Neutrophil (primary cell): ENCODE data around the gene CHCHD6.
"Not testable (repeated sequence)": the region's sequence is repeated elsewhere in the genome, so short reads cannot be mapped to it uniquely, and the experiment has no call there.

Experiments
- H3K27ac ChIP-seq: fragments of 200-600 bp; sonication (generic); 2 replicates; pipeline ENCODE4 v1.5.1; 2016; ENCODE audit warnings: mild to moderate bottlenecking, moderate library complexity
- H3K27me3 ChIP-seq: fragments of 200-600 bp; sonication (generic); 2 replicates; pipeline ENCODE4 v1.6.0; 2016; ENCODE audit warnings: mild to moderate bottlenecking
- H3K36me3 ChIP-seq: fragments of 200-600 bp; sonication (generic); 2 replicates; pipeline ENCODE4 v1.5.1; 2017
- H3K4me1 ChIP-seq, 2 experiments: fragments of 200-600 bp in 1 of 2; sonication (generic) in 1 of 2; 1 replicate in 1 of 2; 2 replicates in 1 of 2; pipeline versions ENCODE4 v1.5.1 to v1.6.1; 2013 to 2016; ENCODE audit warnings: low read depth in 1 of 2, low read length in 1 of 2, mild to moderate bottlenecking in 1 of 2, moderate library complexity in 1 of 2; ENCODE audit not compliant: control insufficient read depth in 1 of 2, insufficient read depth in 1 of 2
- H3K4me3 ChIP-seq, 2 experiments: fragments of 200-600 bp in 1 of 2; sonication (generic) in 1 of 2; 1 replicate in 1 of 2; 2 replicates in 1 of 2; pipeline ENCODE4 v1.5.1; 2013 to 2016; ENCODE audit warnings: low read depth in 1 of 2, low read length in 1 of 2, mild to moderate bottlenecking in 1 of 2, moderate library complexity in 1 of 2
- H3K9me3 ChIP-seq: fragments of 200-600 bp; sonication (generic); 2 replicates; pipeline ENCODE4 v1.5.1; 2016
- TF ChIP-seq, protein P1 (sequence below): fragments of 200-600 bp; sonication (generic); IDR thresholded peaks from 2 replicates; pipeline ENCODE4 v1.5.1; 2016; ENCODE audit warnings: antibody characterized with exemption

The CHCHD6 gene

DNA sequence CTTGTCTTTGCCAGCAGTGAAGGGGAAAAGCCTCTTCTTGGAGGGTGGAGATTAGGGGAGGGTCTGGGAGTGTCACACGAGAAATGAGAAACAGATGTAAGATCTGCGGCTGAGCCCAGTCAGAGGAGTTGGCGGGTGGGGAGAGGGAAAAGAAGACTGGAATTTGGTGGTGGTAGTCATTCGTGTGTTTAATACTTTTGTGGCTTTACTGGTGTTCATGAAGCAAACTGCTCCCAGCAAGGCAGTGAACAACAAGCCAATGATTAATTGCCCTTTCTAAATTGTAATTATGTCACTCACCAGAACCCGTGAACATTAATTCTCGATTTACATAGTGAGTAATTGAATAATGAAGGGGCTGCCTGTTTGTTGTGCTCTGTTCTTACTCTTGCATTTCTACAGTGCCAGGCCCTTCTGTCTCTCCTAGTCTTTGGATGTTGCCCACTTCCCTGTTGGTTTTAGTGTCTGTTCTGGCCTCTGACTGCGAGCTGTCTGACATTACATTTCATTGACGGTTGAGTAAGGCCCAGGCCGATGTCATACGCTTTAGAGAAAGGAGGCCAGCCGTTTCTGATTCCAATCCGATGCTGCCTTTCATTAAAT is 78.0 kb downstream of the CHCHD6 start:
- TF ChIP-seq, protein P1, sequence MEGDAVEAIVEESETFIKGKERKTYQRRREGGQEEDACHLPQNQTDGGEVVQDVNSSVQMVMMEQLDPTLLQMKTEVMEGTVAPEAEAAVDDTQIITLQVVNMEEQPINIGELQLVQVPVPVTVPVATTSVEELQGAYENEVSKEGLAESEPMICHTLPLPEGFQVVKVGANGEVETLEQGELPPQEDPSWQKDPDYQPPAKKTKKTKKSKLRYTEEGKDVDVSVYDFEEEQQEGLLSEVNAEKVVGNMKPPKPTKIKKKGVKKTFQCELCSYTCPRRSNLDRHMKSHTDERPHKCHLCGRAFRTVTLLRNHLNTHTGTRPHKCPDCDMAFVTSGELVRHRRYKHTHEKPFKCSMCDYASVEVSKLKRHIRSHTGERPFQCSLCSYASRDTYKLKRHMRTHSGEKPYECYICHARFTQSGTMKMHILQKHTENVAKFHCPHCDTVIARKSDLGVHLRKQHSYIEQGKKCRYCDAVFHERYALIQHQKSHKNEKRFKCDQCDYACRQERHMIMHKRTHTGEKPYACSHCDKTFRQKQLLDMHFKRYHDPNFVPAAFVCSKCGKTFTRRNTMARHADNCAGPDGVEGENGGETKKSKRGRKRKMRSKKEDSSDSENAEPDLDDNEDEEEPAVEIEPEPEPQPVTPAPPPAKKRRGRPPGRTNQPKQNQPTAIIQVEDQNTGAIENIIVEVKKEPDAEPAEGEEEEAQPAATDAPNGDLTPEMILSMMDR = no peak
- Histone ChIP-seq H3K4me3 (no peak overlapping the region), H3K27ac (no peak overlapping the region), H3K36me3 (no peaks in the 10 kb centered on the region), H3K4me1 (no peaks in the 10 kb centered on the region), H3K9me3 (no peaks in the 10 kb centered on the region), H3K27me3 (no peaks in the 10 kb centered on the region)

DNA sequence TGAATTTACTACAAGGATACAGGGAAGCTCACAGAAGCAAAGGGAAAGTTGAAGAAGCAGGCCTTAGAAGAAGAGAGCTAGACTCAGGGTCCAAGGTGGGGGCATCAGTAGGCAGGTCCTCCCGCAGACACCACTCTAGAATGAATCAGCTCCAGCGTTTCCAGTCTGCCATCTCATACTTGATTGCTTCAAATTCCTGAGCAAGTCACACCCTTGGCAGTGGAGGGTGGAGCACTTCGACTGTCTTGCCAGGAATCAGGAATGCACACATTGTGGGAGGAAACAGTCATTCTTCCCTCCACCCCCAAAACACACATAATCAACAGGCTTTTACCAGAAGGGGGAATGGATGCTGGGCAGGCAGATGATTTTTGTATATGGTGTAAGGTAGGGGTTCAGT is 78.5 kb downstream of the CHCHD6 start:
- Histone ChIP-seq H3K4me3 (no peak overlapping the region), H3K27ac (no peak overlapping the region), H3K4me1 (no peaks in the 10 kb centered on the region), H3K27me3 (no peaks in the 10 kb centered on the region), H3K36me3 (no peaks in the 10 kb centered on the region), H3K9me3 (no peaks in the 10 kb centered on the region)
- TF ChIP-seq, protein P1 = no peak

DNA sequence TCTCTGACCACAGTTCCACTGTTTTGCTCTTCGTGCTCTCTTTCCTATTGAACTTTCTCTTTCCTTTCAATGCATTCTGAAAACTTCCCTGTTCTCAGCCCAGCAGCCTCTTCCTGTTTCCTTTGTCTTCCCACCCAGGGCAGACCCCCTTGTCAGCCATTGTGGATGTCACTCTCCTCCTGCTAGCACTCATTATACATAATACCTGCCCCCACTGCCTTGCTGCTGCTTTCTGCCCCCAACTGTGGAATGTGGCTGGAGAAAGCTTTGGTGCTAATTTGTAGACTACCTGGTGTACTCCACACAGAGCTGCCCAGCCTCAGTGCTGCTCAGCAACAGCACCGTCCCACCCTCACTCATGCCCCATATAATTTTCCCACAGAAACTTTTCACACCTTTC is 80.2 kb downstream of the CHCHD6 start:
- no peak overlapping the region for H3K4me3 ChIP-seq
- H3K36me3 ChIP-seq = no peaks in the 10 kb centered on the region
- TF ChIP-seq, protein P1 = no peak
- H3K4me1 ChIP-seq = no peaks in the 10 kb centered on the region
- no peak overlapping the region for H3K27ac ChIP-seq
- H3K9me3 ChIP-seq = no peaks in the 10 kb centered on the region
- no peaks in the 10 kb centered on the region for H3K27me3 ChIP-seq

DNA sequence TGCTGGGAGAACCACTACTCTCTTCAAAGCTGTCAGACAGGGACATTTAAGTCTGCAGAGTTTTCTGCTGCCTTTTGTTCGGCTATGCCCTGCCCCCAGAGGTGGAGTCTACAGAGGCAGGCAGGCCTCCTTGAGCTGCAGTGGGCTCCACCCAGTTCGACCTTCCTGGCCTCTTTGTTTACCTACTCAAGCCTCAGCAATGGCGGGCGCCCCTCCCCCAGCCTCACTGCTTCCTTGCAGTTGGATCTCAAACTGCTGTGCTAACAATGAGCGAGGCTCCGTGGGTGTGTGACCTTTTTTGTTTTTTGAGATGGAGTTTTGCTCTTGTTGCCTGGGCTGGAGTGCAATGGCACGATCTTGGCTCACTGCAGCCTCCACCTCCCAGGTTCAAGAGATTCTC is 87.3 kb downstream of the CHCHD6 start:
- H3K4me3 ChIP-seq, H3K4me1 ChIP-seq, H3K36me3 ChIP-seq, H3K9me3 ChIP-seq, H3K27me3 ChIP-seq, H3K27ac ChIP-seq: not testable (repeated sequence)

DNA sequence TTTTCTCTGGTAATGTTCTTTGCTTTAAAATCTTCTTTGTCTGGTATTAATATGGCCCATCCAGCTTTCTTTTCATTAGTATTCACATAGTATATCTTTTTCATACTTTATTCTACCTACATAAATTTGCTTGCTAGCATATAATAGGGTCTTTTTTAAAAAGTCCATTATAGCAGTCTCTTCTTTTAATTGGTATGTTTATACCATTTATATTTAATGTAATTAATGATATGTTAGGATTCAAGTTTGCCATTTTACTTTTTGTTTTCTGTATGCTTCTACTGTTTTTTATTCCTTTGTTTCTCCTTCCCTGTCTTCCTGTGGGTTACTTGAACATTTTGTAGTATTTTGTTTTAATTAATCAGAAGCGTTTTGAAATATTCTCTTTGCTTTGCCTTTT is 89.0 kb downstream of the CHCHD6 start:
- H3K27ac ChIP-seq = no peak overlapping the region
- no peaks in the 10 kb centered on the region for H3K4me1 ChIP-seq
- TF ChIP-seq, protein P1 = no peak
- H3K4me3 ChIP-seq = no peak overlapping the region
- no peaks in the 10 kb centered on the region for H3K36me3 ChIP-seq
- no peaks in the 10 kb centered on the region for H3K9me3 ChIP-seq
- H3K27me3 ChIP-seq = no peaks in the 10 kb centered on the region

DNA sequence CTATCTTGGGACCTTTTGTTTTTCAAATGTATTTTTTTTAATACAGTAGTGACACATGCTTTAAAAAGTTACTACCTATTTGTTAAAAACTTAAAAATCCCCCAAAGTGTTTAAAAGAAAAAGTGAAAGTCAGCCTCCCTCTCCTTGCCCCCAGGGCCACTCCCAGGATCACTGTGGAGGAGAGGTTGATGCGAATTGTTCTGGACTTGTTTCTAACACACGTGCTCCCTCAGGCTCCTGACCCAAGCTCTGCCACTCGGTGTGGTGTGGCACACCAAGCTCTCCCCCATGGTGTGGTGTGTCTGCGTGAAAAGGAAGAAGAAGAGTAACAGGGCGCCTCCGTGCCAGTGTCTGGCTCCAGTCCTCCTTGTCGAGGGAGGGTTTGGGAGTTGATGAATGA is 93.5 kb downstream of the CHCHD6 start:
- no peaks in the 10 kb centered on the region for H3K4me1 ChIP-seq
- no peaks in the 10 kb centered on the region for H3K36me3 ChIP-seq
- H3K9me3 ChIP-seq = no peaks in the 10 kb centered on the region
- TF ChIP-seq, protein P1 = no peak
- no peaks in the 10 kb centered on the region for H3K27me3 ChIP-seq
- no peak overlapping the region for H3K27ac ChIP-seq
- no peak overlapping the region for H3K4me3 ChIP-seq
